Fibroblast of skin of right quadriceps (primary cell): ENCODE data around the gene ESYT3.
"Not testable (repeated sequence)": the region's sequence is repeated elsewhere in the genome, so short reads cannot be mapped to it uniquely, and the experiment has no call there.

Source experiments
- DNase-seq: peaks from one replicate; pipeline ENCODE4 v3.0.0-alpha.2; 2013

Gene ESYT3

GRCh38 chr3:138443521-138444503 is 9.4 kb downstream of the ESYT3 start:
- no peak for DNase-seq

GRCh38 chr3:138445236-138445635 is 10.8 kb downstream of the ESYT3 start:
- no peak for DNase-seq

- DNase-seq = no peak
Observed at GRCh38 chr3:138445654-138446053, 11.2 kb downstream of the ESYT3 start.

GRCh38 chr3:138448631-138449030 is 14.2 kb downstream of the ESYT3 start:
- no peak for DNase-seq

GRCh38 chr3:138449490-138449889 is 15.1 kb downstream of the ESYT3 start:
- no peak for DNase-seq

- DNase-seq = no peak
Observed at GRCh38 chr3:138450181-138450580, 15.8 kb downstream of the ESYT3 start.

- DNase-seq = no peak
Observed at GRCh38 chr3:138450704-138451424, 16.4 kb downstream of the ESYT3 start.

- no peak for DNase-seq
Observed at GRCh38 chr3:138451595-138452162, 17.3 kb downstream of the ESYT3 start.

- DNase-seq = no peak
Observed at GRCh38 chr3:138452436-138452835, 18.0 kb downstream of the ESYT3 start.

- DNase-seq = not testable (repeated sequence)
Observed at GRCh38 chr3:138453940-138454339, 19.5 kb downstream of the ESYT3 start.

GRCh38 chr3:138455801-138456716 is 21.6 kb downstream of the ESYT3 start:
- DNase-seq = peak; percentile 28

- no peak for DNase-seq
Observed at GRCh38 chr3:138456961-138457862, 22.8 kb downstream of the ESYT3 start.

- no peak for DNase-seq
Observed at GRCh38 chr3:138457863-138458735, 23.7 kb downstream of the ESYT3 start.

- no peak for DNase-seq
Observed at GRCh38 chr3:138458774-138459499, 24.5 kb downstream of the ESYT3 start.

GRCh38 chr3:138459619-138460535 is 25.5 kb downstream of the ESYT3 start:
- DNase-seq = no peak

GRCh38 chr3:138460536-138461205 is 26.3 kb downstream of the ESYT3 start:
- DNase-seq = no peak

GRCh38 chr3:138461246-138461645 is 26.8 kb downstream of the ESYT3 start:
- no peak for DNase-seq

GRCh38 chr3:138461896-138462295 is 27.5 kb downstream of the ESYT3 start:
- DNase-seq = no peak
